Retinal pigment epithelial cell (primary cell): ENCODE data around the gene RALGAPA2.

Experiments used
- DNase-seq: peaks from one replicate; pipeline ENCODE4 v3.0.0-alpha.2; 2010; ENCODE audit warnings: low read depth
- H3K4me3 ChIP-seq: 2 replicates; pipeline ENCODE4 v1.5.1; 2011; ENCODE audit warnings: mild to moderate bottlenecking, low read length, control low read depth, moderate library complexity
- TF ChIP-seq, protein P1 (sequence below): conservative IDR thresholded peaks from 2 replicates; pipeline ENCODE4 v1.5.1; 2011; ENCODE audit warnings: low read depth, low read length, control low read depth, inconsistent platforms

RALGAPA2 gene

DNA sequence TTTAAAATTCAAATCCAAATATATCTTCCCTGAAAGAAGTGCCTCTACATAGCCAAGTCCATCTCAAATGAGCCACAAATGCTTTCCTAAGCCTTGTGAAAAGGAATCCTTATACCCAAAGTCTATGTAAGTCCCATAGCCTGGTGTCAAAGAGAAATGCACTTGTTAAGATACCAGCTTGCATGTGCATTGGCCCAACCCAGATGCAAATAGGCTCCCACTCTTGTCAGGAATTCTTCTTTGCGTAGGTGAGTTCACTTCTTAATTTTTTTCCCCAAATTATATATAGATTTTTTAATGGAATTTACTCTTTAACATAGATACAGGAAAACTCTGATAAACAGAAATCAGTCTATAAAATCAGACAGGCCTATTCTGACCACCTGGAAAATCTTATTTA is 105.6 kb downstream of the RALGAPA2 start:
- TF ChIP-seq, protein P1, sequence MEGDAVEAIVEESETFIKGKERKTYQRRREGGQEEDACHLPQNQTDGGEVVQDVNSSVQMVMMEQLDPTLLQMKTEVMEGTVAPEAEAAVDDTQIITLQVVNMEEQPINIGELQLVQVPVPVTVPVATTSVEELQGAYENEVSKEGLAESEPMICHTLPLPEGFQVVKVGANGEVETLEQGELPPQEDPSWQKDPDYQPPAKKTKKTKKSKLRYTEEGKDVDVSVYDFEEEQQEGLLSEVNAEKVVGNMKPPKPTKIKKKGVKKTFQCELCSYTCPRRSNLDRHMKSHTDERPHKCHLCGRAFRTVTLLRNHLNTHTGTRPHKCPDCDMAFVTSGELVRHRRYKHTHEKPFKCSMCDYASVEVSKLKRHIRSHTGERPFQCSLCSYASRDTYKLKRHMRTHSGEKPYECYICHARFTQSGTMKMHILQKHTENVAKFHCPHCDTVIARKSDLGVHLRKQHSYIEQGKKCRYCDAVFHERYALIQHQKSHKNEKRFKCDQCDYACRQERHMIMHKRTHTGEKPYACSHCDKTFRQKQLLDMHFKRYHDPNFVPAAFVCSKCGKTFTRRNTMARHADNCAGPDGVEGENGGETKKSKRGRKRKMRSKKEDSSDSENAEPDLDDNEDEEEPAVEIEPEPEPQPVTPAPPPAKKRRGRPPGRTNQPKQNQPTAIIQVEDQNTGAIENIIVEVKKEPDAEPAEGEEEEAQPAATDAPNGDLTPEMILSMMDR, result no peak
- DNase-seq, result no peak
- H3K4me3 ChIP-seq, result no peak overlapping the region

DNA sequence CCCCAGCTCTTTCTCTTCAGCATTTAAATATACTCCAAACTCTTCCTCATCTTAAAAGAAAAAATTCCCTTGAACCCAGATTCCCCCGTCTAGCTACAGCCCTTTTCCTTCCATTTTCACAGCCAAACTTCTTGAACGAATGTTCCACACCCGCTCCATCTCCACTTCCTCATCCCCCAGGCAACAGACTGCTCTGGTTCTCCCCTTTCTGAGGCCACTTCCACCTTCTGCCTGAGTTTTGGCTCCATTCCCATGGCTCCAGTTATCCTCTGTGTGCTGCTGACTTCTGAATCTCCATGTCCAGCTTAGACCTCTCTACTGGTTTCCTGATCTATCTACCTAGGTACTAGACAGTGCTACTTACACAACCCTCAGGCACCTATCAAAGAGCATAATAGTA is 106.4 kb downstream of the RALGAPA2 start:
- no peak overlapping the region for H3K4me3 ChIP-seq
- TF ChIP-seq, protein P1, result no peak
- DNase-seq, result no peak

DNA sequence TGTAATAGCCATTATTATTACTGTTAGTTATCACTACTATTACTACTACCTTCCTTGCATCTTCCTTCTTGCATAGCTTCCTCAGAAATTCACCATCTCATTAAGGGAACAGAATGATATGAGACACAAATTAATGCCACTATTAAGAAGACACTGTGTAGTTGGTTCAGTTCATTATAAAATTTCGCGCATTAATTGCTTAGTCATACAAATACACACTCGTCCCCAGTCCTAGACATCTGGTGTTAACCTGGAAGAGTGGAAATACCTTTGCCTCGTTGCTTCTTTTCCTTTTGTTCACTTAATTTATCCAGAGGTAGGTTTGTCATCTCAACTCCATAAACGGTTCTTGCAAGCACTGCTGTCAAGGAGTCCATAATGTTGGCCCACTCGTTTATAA is 107.5 kb downstream of the RALGAPA2 start:
- DNase-seq, result no peak
- TF ChIP-seq, protein P1, result no peak

DNA sequence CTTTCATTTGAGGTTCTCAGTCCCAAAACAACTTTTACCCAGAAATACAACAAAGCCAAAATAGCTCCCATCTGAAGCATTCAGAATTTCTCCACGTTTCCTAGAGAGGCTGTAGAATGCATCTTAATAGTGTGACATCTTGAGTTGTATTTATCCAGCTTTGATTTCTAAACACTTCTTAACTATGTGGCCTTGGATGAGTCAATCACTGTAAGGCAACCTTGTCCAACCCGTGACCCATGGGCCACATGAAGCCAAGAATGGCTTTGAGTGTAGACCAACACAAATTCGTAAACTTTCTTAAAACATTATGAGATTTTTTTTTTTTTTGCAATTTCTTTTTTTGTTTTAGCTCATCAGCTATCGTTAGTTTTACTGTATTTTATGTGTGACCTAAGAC is 108.1 kb downstream of the RALGAPA2 start:
- TF ChIP-seq, protein P1, result no peak
- H3K4me3 ChIP-seq, result no peak overlapping the region
- DNase-seq, result no peak

More for the DNA sequence above, 107.5 kb downstream of the RALGAPA2 start:
- no peak overlapping the region for H3K4me3 ChIP-seq

DNA sequence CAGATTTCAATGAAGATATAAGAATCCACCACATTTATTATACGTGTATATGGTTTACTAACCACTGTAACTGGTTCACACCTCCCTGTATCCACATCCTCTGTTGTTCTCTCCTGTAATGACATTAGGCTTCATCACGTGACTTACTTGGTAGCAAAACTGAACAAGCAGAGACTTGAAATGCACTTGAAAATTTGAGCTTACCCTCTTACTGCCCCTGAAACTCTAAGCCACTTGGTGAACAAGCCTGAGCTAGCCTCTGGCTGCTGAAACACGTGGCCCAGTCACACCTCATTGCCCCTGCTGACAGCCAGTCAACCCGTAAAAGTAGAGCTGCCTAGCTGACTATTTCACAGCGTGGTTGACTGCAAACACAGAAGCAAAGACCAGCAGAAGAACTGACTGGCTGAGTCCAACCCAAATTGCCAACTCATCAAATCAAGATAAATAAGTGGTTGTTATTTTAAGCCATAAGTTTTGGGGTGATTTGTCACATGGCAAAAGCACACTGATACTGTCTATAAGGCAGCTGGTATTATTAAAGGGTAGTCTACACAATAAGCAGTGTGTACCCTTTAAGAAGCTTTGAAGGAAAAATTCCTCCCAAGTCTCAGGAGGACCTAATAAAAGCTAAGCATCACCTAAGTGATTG is 109.0 kb downstream of the RALGAPA2 start:
- H3K4me3 ChIP-seq, result no peak overlapping the region
- TF ChIP-seq, protein P1, result no peak
- DNase-seq, result no peak

DNA sequence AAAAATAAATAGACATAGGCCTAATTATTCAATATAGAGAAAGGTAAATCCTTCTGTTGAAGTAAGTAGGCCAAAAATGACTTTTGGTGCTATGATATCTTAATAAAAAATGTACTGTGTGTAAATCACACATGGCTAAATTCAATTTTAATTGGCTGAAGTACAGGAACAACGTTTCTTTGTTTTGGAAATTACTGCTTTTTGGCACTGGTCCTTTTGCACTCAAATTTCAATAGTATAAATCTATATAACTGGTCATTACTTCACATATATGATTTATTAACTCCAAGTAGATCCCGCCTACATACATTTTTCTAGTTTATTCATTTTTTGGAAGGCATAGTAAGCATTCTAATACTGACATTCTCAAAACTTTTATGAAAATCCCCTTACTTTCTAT is 114.5 kb downstream of the RALGAPA2 start:
- H3K4me3 ChIP-seq, result no peak overlapping the region
- TF ChIP-seq, protein P1, result no peak
- no peak for DNase-seq

DNA sequence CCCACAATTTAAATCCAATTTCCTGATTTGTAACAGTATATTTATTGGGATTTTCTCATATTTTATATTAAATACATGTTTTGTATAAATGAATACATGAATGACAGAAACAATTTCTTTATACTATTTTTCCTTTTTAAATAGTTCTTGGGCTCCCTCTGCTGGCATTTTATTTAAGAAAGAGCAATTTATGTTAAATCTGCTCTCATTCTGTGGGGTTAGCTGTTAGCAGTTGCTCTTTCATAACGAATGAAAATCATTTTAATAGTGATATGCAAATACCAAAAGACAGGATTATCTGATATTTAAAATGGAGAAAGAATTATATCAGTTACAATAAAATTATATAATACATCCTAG is 118.3 kb downstream of the RALGAPA2 start:
- no peak for DNase-seq

More for the DNA sequence above, 118.3 kb downstream of the RALGAPA2 start:
- no peak overlapping the region for H3K4me3 ChIP-seq
- TF ChIP-seq, protein P1, result peak; percentile 29
